AG04449 (cell line): Measurements from ENCODE around the gene HMSD.

Experiments used
- CTCF ChIA-PET: fragments of 350-600 bp; formaldehyde crosslinking; extraction: SDS; loops from one replicate; lab custom pipeline; 2021; ENCODE audit warnings: antibody characterized with exemption; lab: Yijun Ruan, JAX
- POLR2A ChIA-PET: fragments of 400-600, 350-600 bp; formaldehyde crosslinking; extraction: SDS; loops from one replicate; lab custom pipeline; 2020; ENCODE audit warnings: antibody characterized with exemption, inconsistent platforms; lab: Yijun Ruan, JAX
- DNase-seq: peaks from one replicate; pipeline ENCODE4 v3.0.0-alpha.2; 2010; ENCODE audit warnings: low read depth, low spot score
- H3K4me3 ChIP-seq: 2 replicates; pipeline ENCODE4 v1.5.1; 2011; ENCODE audit warnings: low read depth, mild to moderate bottlenecking, control low read depth, low read length
- TF ChIP-seq, protein P1 (sequence below): IDR thresholded peaks from one replicate; pipeline ENCODE4 v1.5.1; 2011; ENCODE audit warnings: mild to moderate bottlenecking, moderate library complexity, low read length, control low read depth, inconsistent platforms; ENCODE audit not compliant: insufficient read depth; ENCODE audit errors: missing control alignments

The HMSD gene, protein sequence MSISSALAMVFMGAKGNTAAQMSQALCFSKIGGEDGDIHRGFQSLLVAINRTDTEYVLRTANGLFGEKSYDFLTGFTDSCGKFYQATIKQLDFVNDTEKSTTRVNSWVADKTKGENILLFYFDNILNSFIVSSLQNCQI

DNA sequence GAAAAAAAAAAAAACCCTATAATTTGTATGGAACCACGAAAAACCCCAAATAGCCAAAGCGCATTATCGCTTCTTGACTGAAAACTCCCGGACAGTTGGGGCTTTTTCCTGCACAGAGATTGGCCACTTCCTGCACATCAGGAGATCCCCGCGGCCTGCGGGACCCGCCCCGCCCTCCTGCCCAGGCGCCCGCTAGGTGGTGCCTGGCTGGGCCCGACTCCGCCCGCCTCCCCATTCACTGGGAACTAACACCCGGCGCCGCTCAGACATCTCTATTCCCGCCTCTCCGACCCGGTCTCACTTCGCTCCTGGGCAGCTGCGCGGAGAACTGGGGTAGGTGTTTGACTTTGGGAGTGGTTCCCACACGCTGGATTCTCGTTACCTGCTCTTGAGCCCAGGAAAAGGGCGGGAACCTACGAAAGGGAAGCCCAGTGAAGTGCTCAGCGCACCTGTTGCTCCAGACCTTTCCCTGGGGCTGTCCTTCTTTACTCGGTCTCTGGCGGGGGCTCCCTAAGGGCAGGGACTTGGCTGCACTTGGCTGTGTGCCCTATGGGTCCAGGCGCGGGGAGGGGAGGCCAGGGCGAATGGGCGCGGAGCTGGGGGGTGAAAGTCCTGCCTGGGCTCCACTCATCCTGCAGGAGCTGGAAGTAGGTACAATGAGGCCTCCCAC is at the start of gene HMSD:
Gene HMSD, plus strand, starts transcription at position 234 of the 670 bp plus-strand sequence. CDS start 4,155 bp downstream, outside the sequence.
- ChIA-PET POLR2A (no interaction called here), CTCF (interaction anchor here (0.8 to 1.9 kb wide), 6 partner anchors 10 to 45 kb away, joined by 3 to 11 read pairs (median 5); no protein-coding TSS in a partner anchor)
- TF ChIP-seq, protein P1, sequence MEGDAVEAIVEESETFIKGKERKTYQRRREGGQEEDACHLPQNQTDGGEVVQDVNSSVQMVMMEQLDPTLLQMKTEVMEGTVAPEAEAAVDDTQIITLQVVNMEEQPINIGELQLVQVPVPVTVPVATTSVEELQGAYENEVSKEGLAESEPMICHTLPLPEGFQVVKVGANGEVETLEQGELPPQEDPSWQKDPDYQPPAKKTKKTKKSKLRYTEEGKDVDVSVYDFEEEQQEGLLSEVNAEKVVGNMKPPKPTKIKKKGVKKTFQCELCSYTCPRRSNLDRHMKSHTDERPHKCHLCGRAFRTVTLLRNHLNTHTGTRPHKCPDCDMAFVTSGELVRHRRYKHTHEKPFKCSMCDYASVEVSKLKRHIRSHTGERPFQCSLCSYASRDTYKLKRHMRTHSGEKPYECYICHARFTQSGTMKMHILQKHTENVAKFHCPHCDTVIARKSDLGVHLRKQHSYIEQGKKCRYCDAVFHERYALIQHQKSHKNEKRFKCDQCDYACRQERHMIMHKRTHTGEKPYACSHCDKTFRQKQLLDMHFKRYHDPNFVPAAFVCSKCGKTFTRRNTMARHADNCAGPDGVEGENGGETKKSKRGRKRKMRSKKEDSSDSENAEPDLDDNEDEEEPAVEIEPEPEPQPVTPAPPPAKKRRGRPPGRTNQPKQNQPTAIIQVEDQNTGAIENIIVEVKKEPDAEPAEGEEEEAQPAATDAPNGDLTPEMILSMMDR = peak; percentile 47
- H3K4me3 ChIP-seq = peak within 1 kb of the TSS; percentile 56
- no peak for DNase-seq

DNA sequence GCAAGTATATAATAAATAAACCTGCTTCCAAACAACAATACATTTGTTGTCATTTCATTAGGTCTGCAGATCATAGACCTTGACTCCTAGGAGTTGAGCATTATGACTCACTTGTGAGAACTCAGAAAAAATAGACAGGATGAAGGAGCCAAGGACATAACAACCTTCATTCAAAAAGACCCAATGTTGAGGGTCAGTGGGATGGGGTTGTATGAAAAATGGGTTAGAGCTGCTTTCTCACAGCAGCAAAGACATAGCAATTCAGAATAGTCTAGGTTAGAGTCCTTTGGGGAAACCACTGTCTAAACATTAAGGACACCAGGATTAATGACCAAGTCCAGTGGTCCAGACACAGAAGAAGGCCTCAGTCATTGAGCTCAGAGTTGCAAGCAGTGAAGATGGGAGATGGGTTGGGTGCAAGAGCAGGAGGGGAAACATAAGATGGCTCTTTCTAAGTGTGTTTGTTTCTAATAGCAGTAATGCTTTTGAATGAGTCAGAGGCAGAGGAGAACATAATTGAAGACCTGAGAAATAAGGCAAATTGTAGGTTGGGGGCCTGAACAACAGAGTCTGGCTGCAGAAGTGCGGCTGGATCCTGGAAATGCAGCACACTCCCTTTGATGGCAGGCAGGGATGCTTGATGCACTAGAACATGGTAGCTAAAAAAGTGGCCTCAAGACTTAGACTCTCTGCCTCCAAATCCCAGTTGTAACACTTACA is 45.1 kb upstream of the HMSD start:
- CTCF ChIA-PET = no interaction called here
- no peak overlapping the region for H3K4me3 ChIP-seq
- TF ChIP-seq, protein P1 = no peak
- POLR2A ChIA-PET = no interaction called here
- no peak for DNase-seq

DNA sequence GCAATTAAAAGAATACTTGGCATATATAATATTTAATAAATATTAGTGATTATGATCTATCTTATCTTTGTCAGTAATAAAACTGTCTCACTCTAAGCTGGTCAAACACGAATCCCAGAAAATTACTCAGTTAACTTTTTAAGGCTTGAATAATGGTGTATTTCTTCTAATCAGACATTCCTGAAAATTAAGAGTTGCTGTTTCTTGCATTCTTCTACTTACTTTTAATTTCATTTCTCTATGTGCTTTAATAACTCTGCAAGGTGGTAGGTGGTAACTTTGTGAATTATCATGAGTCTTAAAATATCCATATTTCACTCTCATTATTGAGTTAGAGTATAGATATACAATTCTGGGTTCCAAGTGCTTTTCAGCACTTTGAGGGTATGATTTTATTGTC is 44.4 kb upstream of the HMSD start:
- TF ChIP-seq, protein P1 = no peak
- no peak for DNase-seq
- ChIA-PET CTCF (no interaction called here), POLR2A (no interaction called here)
- no peak overlapping the region for H3K4me3 ChIP-seq

DNA sequence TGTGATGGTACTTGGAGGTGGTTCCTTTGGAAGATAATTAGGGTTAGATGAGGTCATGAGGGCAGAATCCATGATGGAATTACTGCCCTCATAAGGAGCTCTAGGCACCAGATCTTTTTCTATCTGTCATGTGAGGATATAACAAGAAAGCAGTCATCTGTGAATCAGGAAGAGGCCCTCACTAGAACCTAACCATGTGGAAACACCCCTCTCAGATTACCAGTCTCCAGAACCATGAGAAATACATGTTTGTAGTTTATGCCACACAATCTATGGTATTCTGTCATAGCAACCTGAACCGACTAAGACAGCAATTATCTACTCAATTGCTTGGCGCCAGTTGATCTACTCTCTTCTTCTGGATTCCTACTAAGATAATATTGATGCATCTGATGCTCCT is 43.7 kb upstream of the HMSD start:
- TF ChIP-seq, protein P1 = no peak
- CTCF ChIA-PET = no interaction called here
- POLR2A ChIA-PET = no interaction called here
- no peak overlapping the region for H3K4me3 ChIP-seq
- no peak for DNase-seq

DNA sequence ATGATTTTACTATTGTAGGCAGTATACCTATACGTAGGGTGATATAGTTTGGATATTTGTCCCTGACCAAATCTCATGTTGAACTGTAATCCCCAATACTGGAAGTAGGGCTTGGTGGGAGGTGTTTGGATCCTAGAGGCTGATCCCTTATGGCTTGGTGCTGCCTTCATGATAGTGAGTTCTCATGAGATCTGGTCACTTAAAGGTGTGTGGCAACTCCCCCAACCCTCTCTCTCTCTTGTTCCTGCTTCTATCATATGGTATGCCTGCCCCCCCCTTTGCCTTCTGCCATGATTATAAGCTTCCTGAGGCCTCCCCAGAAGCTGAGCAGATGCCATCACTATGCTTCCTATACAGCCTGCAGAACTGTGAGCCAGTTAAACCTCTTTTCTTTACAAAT is 43.0 kb upstream of the HMSD start:
- ChIA-PET POLR2A (no interaction called here), CTCF (no interaction called here)
- TF ChIP-seq, protein P1 = no peak
- no peak for DNase-seq
- H3K4me3 ChIP-seq = no peak overlapping the region

- TF ChIP-seq, protein P1 = no peak
- CTCF ChIA-PET = interaction anchor here (1.5 to 2.7 kb wide), 2 partner anchors 8 to 15 kb away, joined by 4 to 7 read pairs; no protein-coding TSS in a partner anchor
- no peak for DNase-seq
- no peak within 1 kb of the TSS for H3K4me3 ChIP-seq
- POLR2A ChIA-PET = no interaction called here
Observed at GRCh38 chr18:63907664-63908063, 41.4 kb upstream of the HMSD start, which contains the start of gene SERPINB10. SERPINB10 (plus strand) TSS chr18:63907958; CDS start chr18:63915511, 7,553 bp downstream.
